HepG2 (cell line): Measurements from ENCODE around the gene FZD4. TPM values are rescaled to one million over a fixed set of nuclear protein-coding genes. Genes with fewer than 3 reads are reported as not detected.

Experiments used
- TBX2 ChIP-seq: sonication (generic); formaldehyde crosslinking; IDR thresholded peaks from 2 replicates; pipeline ENCODE4 v1.5.0; 2020; ENCODE audit warnings: missing genetic modification reagents, mild to moderate bottlenecking, borderline replicate concordance
- THAP11 ChIP-seq: IDR thresholded peaks from 2 replicates; pipeline ENCODE4 v1.6.1; 2016; ENCODE audit warnings: missing biosample characterization, missing genetic modification reagents
- ZKSCAN5 ChIP-seq: sonication (generic); formaldehyde crosslinking; IDR thresholded peaks from 2 replicates; pipeline ENCODE4 v1.5.1; 2020; ENCODE audit warnings: mild to moderate bottlenecking, missing genetic modification reagents
- polyA plus RNA-seq, 8 experiments: library from polyadenylated mRNA; depleted of rRNA in 3 of 8; stranded (reverse) in 7 of 8; unstranded in 1 of 8; fragments of >200 nt; fragmentation: Illumina TruSeq in 4 of 8; extraction: Trizol in 4 of 8; gene quantifications; 2 replicates each; pipeline versions ENCODE4 v1.2.1 to v1.2.3, GENCODE V29; 2011 to 2016; ENCODE audit warnings: low read depth in 4 of 8, missing spikeins in 1 of 8, mixed read lengths in 1 of 8; ENCODE audit not compliant: insufficient read depth in 1 of 8
- total RNA-seq, 5 experiments: library from RNA; depleted of rRNA; stranded (reverse); fragments of >200 nt; fragmentation: Illumina TruSeq; extraction: Trizol; gene quantifications; 2 replicates each; pipeline ENCODE4 v1.2.3, GENCODE V29; 2016; ENCODE audit warnings: low read depth in 1 of 5
- TF ChIP-seq, protein P1 (sequence below): sonication (generic); formaldehyde crosslinking; IDR thresholded peaks from 2 replicates; pipeline ENCODE4 v1.4.0; 2020; ENCODE audit warnings: mild to moderate bottlenecking, missing genetic modification reagents, borderline replicate concordance

The FZD4 gene
- total and polyA plus RNA-seq, 2 of the 13 experiments (the other 11 are each of a cell fraction or from before 2014, with no cell fraction given): 46.5 to 70.4 TPM

DNA sequence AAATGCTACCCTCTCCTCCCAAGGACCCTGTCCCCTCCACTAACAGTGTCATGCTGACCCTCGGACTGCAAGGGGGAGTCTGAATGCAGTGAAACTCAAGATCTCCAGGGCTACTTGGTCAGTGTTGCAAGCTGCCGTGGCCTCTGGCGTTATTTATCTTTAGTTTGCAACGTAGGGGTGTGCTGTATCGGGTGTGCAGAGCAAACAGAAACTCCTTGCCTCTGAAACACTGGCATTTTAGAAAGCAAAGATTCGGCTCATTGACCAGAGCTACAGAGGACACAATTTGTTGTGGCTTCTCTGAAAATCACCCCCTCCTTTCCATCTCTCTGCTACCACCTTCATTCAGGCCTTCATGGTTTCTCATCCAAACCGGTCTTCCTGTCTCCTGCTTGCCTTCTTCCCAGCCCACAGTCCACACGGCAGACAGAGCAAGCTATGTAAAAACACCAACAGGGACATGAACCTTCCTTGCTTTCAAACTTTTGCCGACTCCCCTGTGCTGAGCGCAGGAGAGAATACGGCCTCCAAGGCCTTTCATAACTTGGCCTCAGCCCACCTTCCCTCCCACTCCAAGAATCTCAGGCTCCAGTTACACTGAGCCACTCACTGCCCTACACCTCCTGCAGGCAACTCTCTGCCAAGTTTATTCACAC lies 14.9 kb downstream of the FZD4 start (continued):
- peak; percentile 45; the same call in 1 of the 2 replicates for TF ChIP-seq THAP11 (CRISPR knock-in tag)
- TF ChIP-seq, protein P1, sequence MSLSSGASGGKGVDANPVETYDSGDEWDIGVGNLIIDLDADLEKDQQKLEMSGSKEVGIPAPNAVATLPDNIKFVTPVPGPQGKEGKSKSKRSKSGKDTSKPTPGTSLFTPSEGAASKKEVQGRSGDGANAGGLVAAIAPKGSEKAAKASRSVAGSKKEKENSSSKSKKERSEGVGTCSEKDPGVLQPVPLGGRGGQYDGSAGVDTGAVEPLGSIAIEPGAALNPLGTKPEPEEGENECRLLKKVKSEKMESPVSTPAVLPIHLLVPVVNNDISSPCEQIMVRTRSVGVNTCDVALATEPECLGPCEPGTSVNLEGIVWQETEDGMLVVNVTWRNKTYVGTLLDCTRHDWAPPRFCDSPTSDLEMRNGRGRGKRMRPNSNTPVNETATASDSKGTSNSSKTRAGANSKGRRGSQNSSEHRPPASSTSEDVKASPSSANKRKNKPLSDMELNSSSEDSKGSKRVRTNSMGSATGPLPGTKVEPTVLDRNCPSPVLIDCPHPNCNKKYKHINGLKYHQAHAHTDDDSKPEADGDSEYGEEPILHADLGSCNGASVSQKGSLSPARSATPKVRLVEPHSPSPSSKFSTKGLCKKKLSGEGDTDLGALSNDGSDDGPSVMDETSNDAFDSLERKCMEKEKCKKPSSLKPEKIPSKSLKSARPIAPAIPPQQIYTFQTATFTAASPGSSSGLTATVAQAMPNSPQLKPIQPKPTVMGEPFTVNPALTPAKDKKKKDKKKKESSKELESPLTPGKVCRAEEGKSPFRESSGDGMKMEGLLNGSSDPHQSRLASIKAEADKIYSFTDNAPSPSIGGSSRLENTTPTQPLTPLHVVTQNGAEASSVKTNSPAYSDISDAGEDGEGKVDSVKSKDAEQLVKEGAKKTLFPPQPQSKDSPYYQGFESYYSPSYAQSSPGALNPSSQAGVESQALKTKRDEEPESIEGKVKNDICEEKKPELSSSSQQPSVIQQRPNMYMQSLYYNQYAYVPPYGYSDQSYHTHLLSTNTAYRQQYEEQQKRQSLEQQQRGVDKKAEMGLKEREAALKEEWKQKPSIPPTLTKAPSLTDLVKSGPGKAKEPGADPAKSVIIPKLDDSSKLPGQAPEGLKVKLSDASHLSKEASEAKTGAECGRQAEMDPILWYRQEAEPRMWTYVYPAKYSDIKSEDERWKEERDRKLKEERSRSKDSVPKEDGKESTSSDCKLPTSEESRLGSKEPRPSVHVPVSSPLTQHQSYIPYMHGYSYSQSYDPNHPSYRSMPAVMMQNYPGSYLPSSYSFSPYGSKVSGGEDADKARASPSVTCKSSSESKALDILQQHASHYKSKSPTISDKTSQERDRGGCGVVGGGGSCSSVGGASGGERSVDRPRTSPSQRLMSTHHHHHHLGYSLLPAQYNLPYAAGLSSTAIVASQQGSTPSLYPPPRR: peak; percentile 68
- no peak for TF ChIP-seq ZKSCAN5 (CRISPR knock-in tag)
- 0 out of 2 replicates have a peak, but pooled peaks have one; percentile 35 for TF ChIP-seq TBX2 (CRISPR knock-in tag)
